Right lobe of liver (tissue), 6 donors: ENCODE measurements around the gene HMGCS2. TPM values are rescaled to one million over a fixed set of nuclear protein-coding genes. Genes with fewer than 3 reads are reported as not detected.
A peak's percentile ranks its signal among the peaks of the same experiment; 100 is the strongest.

ENCODE experiments used
- ATAC-seq, 4 donors: fragments of 200-7000 bp; cut with Tn5 transposase; one replicate each; pipeline ENCODE4 v1.9.1; 2020; ENCODE audit warnings: mild to moderate bottlenecking in 4 of 4, moderate library complexity in 4 of 4
- DNase-seq, 3 donors: peaks; one replicate each; pipeline ENCODE4 v3.0.0-alpha.2; 2020
- H3K27ac ChIP-seq, 3 donors: fragments of 200-600 bp; one replicate each; pipeline ENCODE4 v1.8.0; 2022
- H3K27me3 ChIP-seq, 2 donors: fragments of 200-600 bp; one replicate each; pipeline ENCODE4 v1.8.0; 2022
- H3K36me3 ChIP-seq, 4 donors: fragments of 200-600 bp; sonication (generic) in 1 of 4; one replicate each; pipeline versions ENCODE4 v1.5.1 to v1.8.0; 2017 to 2022; ENCODE audit warnings: control low read depth in 1 of 4
- H3K4me1 ChIP-seq, 4 donors: fragments of 200-600 bp; sonication (generic) in 1 of 4; one replicate each; pipeline versions ENCODE4 v1.5.1 to v1.8.0; 2017 to 2022; ENCODE audit warnings: control low read depth in 1 of 4
- H3K4me3 ChIP-seq, 3 donors: fragments of 200-600 bp; one replicate each; pipeline ENCODE4 v1.8.0; 2022
- H3K9me3 ChIP-seq, 4 donors: fragments of 200-600 bp; sonication (generic) in 1 of 4; one replicate each; pipeline versions ENCODE4 v1.5.1 to v1.8.0; 2017 to 2022; ENCODE audit warnings: control low read depth in 1 of 4
- POLR2A ChIP-seq: fragments of 450-650 bp; IDR thresholded peaks from one replicate; pipeline ENCODE4 v1.6.1; 2017; ENCODE audit warnings: antibody characterized with exemption, mild to moderate bottlenecking
- WGBS: methylation state at CpG from one replicate; pipeline ENCODE4 v1.1.6; 2018; ENCODE audit warnings: low coverage, low lambda C conversion rate; ENCODE audit not compliant: insufficient coverage; ENCODE audit errors: missing lambda C conversion rate; 5-methylcytosine and 5-hydroxymethylcytosine counted together
- intact Hi-C, 2 donors: fragments of 100-400 bp; cut with DNase I; formaldehyde crosslinking; loops; one replicate each; pipeline versions ENCODE4 v1.11.2 to v1.14.1; 2022
- total RNA-seq, 6 experiments: library from RNA; depleted of rRNA in 2 of 6; stranded (reverse); fragments of >200 nt in 2 of 6; fragmentation: NEBNext Ultra II Directional in 3 of 6; extraction: Animal tissue kit (Norgen Biotek cat#: 25700) in 3 of 6; gene quantifications; one replicate each; pipeline versions ENCODE4 v1.1.0 to v1.2.4, GENCODE V29; 2016 to 2023
- TF ChIP-seq, protein P1 (sequence below), 4 donors: fragments of 200-600 bp in 3 of 4; fragments of 450-650 bp in 1 of 4; IDR thresholded peaks; one replicate each; pipeline versions ENCODE4 v1.5.1 to v1.8.0; 2016 to 2022; ENCODE audit warnings: antibody characterized with exemption in 4 of 4, mild to moderate bottlenecking in 2 of 4
- donor health status: DM: no; HTN: yes; CAD: no.
- donor health status: DM: no; HTN: no; CAD: no.
- donor health status: DM: no; HTN: no; CAD: no.
- donor health status: DM: no; HTN: yes; CAD: no.
- donor health status: DM: no; HTN: yes; CAD: no.

Gene HMGCS2
- total RNA-seq, 6 experiments from 2014 or later: 390 to 938 (median 855) TPM

DNA sequence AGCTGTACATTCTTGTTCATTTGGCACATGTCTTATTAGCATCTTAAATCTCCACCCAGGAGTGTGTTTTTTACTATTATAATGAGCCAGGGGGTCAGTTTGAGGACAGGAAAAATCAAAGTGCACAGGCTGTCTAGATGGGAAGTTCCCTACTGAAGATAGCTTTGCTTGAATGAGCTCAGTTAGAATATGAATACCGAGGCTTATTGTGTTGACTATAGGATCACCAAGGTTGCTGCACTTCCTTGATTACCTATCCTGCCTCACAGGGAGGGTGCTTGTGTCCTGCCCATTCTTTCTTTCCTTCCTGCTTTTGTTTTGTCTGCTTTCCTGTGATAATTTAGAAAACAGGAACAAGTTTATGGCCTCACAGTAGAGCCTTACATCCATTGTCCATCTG, 40.7 kb downstream of the HMGCS2 start:
- Histone ChIP-seq H3K4me1 (peaks cover 0 to 41% (median 16%) of the 10 kb centered on the region in 4 donors), H3K9me3 (no peaks in the 10 kb centered on the region), H3K36me3 (peaks cover 0 to 17% (median 0%) of the 10 kb centered on the region in 4 donors), H3K27me3 (no peaks in the 10 kb centered on the region), H3K4me3 (no peak overlapping the region), H3K27ac (peak overlapping the region in 2 of 3 donors; percentile 39 to 58)
- peak in 1 of 4 donors; percentile 47 for ATAC-seq
- DNase-seq: no peak
- TF ChIP-seq POLR2A: no peak
- TF ChIP-seq, protein P1, sequence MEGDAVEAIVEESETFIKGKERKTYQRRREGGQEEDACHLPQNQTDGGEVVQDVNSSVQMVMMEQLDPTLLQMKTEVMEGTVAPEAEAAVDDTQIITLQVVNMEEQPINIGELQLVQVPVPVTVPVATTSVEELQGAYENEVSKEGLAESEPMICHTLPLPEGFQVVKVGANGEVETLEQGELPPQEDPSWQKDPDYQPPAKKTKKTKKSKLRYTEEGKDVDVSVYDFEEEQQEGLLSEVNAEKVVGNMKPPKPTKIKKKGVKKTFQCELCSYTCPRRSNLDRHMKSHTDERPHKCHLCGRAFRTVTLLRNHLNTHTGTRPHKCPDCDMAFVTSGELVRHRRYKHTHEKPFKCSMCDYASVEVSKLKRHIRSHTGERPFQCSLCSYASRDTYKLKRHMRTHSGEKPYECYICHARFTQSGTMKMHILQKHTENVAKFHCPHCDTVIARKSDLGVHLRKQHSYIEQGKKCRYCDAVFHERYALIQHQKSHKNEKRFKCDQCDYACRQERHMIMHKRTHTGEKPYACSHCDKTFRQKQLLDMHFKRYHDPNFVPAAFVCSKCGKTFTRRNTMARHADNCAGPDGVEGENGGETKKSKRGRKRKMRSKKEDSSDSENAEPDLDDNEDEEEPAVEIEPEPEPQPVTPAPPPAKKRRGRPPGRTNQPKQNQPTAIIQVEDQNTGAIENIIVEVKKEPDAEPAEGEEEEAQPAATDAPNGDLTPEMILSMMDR (IDR thresholded peaks at IDR 0.05): no peak
- 9% methylated on average over 1 of the region's 1 CpG for WGBS
- intact Hi-C loops: no loop called here

DNA sequence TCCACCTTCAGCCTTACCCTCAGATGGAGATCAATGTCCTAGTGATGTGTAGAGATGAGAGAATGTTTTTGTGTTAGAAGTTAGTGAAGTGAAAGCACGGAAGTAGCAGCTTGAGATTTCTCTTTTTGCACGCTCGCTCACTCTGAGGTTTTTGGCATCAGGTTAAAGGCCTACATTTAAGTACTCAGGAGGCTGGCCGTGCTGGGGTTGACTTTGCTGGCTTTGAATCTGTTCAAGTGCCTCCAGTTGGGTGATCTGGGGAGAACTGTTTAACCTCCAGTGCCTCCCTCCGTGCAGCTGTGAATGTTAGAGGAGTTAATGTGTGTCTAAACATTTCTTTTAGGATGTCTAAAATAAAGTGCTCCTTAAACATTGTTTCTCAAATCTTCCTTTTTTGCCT, 43.1 kb downstream of the HMGCS2 start:
- no peak for ATAC-seq
- intact Hi-C loops: no loop called here

DNA sequence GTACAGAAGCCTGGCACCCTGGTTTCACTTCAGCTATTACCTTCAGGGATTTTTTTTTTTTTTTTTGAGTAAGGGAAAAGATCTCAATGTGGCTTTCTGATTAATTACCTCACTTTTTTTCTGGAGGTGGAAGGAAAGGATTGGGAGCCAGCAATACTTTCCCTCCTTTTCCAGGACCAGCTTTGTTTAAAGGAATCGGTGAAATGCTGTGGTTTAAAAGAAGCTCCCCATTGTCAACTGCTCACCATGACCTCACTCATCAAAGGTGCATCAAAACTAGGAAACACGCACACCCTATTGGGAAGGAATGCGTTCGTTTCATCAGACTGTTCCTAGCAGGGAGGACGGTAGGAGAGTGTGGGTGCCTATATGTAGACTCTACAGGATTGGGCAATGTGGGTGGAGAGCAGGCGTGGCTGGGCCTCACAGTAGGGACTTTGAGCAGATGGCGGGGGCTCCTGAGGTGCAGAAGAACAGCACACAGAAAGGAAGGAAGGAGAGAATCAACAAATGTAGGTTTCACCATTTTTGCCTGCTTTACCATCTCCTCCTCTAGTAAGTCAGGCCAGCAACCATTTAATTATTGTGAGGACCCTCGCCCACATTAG, 44.0 kb downstream of the HMGCS2 start:
- H3K27ac ChIP-seq: no peak overlapping the region
- DNase-seq (no peak), ATAC-seq (no peak)
- TF ChIP-seq POLR2A: no peak
- TF ChIP-seq, protein P1 (IDR thresholded peaks at IDR 0.05): no peak
- H3K36me3 ChIP-seq: peaks cover 0 to 17% (median 0%) of the 10 kb centered on the region in 4 donors
- H3K4me3 ChIP-seq: no peak overlapping the region
- 71% methylated on average over 8 of the region's 8 CpGs for WGBS
- peaks cover 0 to 40% (median 15%) of the 10 kb centered on the region in 4 donors for H3K4me1 ChIP-seq
- H3K9me3 ChIP-seq: no peaks in the 10 kb centered on the region
- intact Hi-C loops: loop anchor here in 1 of 2 donors (5.0 kb wide), 1 partner anchor 42 kb away; no protein-coding TSS in a partner anchor
- H3K27me3 ChIP-seq: no peaks in the 10 kb centered on the region

More for the DNA sequence above, 43.1 kb downstream of the HMGCS2 start:
- no peak for TF ChIP-seq POLR2A
- TF ChIP-seq, protein P1 (IDR thresholded peaks at IDR 0.05): no peak
- Histone ChIP-seq H3K27me3 (no peaks in the 10 kb centered on the region), H3K4me1 (peaks cover 0 to 48% (median 19%) of the 10 kb centered on the region in 4 donors), H3K4me3 (no peak overlapping the region), H3K36me3 (peaks cover 0 to 17% (median 0%) of the 10 kb centered on the region in 4 donors), H3K27ac (no peak overlapping the region), H3K9me3 (no peaks in the 10 kb centered on the region)
- 83% methylated on average over 5 of the region's 5 CpGs for WGBS
- no peak for DNase-seq

DNA sequence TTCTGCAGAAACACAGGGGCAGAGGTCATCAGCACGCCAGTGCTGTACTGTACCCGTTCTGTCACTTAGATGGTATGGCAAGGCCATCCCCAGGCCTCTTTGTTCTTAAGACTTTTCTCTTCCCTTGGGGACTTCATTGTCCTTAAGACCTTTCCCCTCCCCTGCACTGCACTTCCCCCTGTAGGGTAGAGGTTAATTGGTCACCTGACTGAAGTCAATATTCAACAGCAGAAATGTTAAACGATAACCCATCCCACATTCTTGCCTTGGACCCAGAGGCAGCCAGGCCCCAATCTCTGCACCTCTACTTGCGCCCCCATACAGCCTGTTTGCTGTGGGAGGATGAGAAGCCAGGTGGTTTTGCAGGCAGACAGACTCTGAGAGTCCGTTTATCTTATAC, 46.8 kb downstream of the HMGCS2 start:
- DNase-seq: no peak
- 60% methylated on average over 5 of the region's 5 CpGs for WGBS
- Histone ChIP-seq H3K9me3 (no peaks in the 10 kb centered on the region), H3K27ac (no peak overlapping the region), H3K4me3 (no peak overlapping the region), H3K27me3 (no peaks in the 10 kb centered on the region), H3K36me3 (peaks cover 0 to 17% (median 0%) of the 10 kb centered on the region in 4 donors), H3K4me1 (peaks cover 0 to 33% (median 11%) of the 10 kb centered on the region in 4 donors)
- ATAC-seq: peak; percentile 30 to 59 (median 44)
- intact Hi-C loops: loop anchor here in 1 of 2 donors (5.0 kb wide), 1 partner anchor 40 kb away; no protein-coding TSS in a partner anchor
- TF ChIP-seq, protein P1 (IDR thresholded peaks at IDR 0.05): no peak
- TF ChIP-seq POLR2A: no peak
